ENCODE data around the gene FOXP1. TPM values are rescaled to one million over a fixed set of nuclear protein-coding genes. Genes with fewer than 3 reads are reported as not detected.

FOXP1 gene
- total RNA-seq, 1 experiment from 2014 or later = 5.4 TPM

GRCh38 chr3:71168121-71168721, 415.3 kb downstream of the FOXP1 start:
- no peak for DNase-seq (ENCODE audit: extremely low read depth, low read depth)

DNA sequence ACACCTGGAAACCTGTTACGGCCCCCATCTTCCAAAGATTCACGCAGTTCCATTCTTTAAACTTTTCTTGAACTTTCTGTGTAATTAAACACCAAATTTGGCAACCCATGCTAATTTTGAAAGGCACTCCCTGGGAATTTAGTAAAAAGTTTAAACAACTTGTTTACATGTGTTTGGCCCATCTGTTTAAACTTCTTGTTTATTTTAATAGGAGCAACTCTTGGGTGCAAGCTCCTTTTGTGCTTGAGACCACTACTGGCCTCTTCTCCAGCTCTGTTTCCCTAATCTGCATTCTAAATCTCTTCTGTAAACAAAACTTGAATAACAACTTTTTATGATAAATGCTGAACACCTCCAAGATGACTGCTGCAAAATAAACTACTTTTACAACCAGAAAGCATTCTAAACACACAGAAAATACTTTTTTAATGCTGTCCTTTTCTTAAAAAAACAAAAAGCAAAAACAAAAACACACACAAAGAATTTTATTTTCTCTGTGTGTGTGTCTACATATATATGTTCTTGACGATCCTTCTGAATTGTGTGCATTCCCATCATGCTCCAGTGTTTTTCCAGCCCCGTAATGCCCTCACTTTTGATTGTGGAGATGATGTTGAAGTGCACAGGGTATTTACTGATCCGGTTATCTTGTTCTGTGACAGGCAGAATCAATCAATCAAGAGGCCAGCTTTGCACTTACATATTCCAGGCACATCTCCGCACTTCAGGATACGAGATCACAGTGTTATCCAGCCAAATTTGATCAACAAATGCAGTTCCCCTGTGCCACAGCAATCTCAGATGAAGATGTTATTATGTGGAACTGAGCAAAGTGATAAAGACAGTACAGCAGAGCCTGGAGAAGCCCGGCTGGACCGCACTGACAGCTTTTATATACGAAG, 416.9 kb downstream of the FOXP1 start:
- DNase-seq (ENCODE audit: extremely low read depth, low read depth) = no peak

DNA sequence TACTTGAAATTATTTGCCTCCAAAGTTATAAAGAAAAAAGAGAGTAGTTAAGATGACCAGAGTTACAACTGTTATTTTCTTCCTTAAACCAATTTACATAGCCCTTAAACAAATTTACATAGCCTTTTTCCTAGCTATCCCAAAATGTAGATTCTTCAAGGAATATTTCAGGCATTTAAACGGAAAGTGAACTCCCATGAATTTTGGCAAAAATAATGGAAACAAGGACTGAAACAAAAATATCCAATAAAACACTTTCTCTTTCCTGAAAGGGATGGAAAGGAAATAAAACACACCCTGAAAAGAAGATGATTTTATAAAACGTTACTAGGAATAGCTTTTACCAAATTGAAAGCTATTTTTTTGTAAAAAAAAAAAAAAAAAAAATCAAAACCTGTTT, 418.6 kb downstream of the FOXP1 start:
- no peak for DNase-seq (ENCODE audit: extremely low read depth, low read depth)

- DNase-seq (ENCODE audit: extremely low read depth, low read depth) = no peak
Observed at GRCh38 chr3:71163198-71163918, 420.2 kb downstream of the FOXP1 start.

GRCh38 chr3:71162221-71162620, 421.3 kb downstream of the FOXP1 start:
- no peak for DNase-seq (ENCODE audit: extremely low read depth, low read depth)

- DNase-seq (ENCODE audit: extremely low read depth, low read depth) = no peak
Observed at GRCh38 chr3:71160785-71161546, 422.6 kb downstream of the FOXP1 start.

- DNase-seq (ENCODE audit: extremely low read depth, low read depth) = no peak
Observed at GRCh38 chr3:71156062-71156665, 427.4 kb downstream of the FOXP1 start.

- DNase-seq (ENCODE audit: extremely low read depth, low read depth) = no peak
Observed at GRCh38 chr3:71154846-71155245, 428.7 kb downstream of the FOXP1 start.

- DNase-seq (ENCODE audit: extremely low read depth, low read depth) = no peak
Observed at GRCh38 chr3:71153713-71154112, 429.8 kb downstream of the FOXP1 start.

- no peak for DNase-seq (ENCODE audit: extremely low read depth, low read depth)
Observed at GRCh38 chr3:71152892-71153265, 430.6 kb downstream of the FOXP1 start.

GRCh38 chr3:71152039-71152891, 431.3 kb downstream of the FOXP1 start:
- DNase-seq (ENCODE audit: extremely low read depth, low read depth) = no peak

GRCh38 chr3:71149959-71150954, 433.3 kb downstream of the FOXP1 start:
- DNase-seq (ENCODE audit: extremely low read depth, low read depth) = no peak

GRCh38 chr3:71148455-71149060, 435.0 kb downstream of the FOXP1 start:
- no peak for DNase-seq (ENCODE audit: extremely low read depth, low read depth)

DNA sequence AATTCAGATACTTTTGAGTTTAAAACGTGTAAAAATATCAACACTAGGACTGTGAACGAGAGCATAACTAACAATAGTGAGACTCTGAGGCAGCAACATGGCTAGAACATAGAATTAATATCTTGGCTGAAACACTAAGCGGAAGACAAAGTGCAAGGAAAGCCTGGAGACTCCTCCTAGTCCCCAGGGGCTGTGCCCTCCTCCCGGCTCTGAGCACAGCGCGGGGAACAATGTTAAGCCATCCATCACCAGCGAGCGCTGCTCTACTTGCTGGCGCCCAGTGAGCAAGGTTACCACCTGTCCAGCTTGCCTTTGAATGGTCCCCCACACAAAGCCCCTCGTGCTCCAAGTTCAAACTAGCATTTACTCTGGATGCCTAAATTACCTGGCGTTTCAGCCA, 436.9 kb downstream of the FOXP1 start:
- DNase-seq (ENCODE audit: extremely low read depth, low read depth) = no peak

DNA sequence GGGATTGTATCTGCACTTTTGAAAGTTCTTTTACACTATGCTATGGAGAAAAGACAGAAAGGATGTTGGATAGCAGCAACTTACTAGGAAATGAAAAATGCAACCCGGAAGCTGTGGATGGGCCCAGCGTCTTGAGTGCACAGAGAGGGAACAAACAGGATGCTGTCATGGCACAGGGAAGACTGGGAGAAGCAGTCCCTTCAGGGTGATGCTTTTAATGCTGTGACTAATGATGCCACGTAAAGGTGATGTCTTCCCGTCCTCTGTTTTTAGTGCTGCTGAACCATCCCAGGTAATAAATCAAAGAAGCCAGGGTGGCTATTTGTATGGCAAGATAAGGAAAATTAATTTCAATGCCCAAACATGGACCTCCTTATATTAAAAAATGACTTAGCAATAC, 437.6 kb downstream of the FOXP1 start:
- no peak for DNase-seq (ENCODE audit: extremely low read depth, low read depth)

GRCh38 chr3:71144525-71145253, 438.8 kb downstream of the FOXP1 start:
- no peak for DNase-seq (ENCODE audit: extremely low read depth, low read depth)

- DNase-seq (ENCODE audit: extremely low read depth, low read depth) = no peak
Observed at GRCh38 chr3:71143493-71143892, 440.0 kb downstream of the FOXP1 start.

All from NCI-H460 (cell line).